ENCODE results near the gene CYB5B.

DNA sequence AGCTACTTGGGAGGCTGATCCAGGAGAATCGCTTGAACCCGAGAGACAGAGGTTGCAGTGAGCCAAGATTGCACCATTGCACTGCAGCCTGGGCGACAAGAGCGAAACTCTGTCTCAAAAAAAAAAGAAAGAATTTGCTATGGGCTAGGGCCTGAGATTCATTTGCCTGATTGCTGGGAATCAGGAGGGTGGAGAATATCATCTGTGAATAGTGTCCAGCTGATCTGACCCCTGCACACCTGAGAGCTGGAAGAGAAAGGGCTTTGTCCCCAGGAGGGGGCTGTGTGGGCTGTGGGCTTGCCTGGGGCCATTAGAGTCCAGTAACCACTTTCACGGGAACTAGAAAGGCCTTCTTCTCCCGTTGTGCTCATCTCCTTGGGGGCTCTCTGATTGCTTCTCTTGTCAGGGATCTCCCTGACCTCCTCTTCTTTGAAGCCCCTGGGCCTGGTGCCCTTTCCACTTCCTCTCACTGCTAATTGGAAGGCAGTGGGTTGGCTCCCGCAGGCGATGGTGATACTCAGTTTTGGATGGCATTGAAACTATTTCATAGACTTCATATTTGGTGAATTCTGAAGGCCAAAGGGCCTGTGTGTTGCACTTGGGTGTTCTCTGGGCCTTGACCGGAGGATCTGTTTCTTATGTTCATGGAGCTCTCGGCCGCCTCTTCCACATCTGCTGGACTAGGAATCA, 75.3 kb downstream of the CYB5B start:
- TF ChIP-seq, protein P1, sequence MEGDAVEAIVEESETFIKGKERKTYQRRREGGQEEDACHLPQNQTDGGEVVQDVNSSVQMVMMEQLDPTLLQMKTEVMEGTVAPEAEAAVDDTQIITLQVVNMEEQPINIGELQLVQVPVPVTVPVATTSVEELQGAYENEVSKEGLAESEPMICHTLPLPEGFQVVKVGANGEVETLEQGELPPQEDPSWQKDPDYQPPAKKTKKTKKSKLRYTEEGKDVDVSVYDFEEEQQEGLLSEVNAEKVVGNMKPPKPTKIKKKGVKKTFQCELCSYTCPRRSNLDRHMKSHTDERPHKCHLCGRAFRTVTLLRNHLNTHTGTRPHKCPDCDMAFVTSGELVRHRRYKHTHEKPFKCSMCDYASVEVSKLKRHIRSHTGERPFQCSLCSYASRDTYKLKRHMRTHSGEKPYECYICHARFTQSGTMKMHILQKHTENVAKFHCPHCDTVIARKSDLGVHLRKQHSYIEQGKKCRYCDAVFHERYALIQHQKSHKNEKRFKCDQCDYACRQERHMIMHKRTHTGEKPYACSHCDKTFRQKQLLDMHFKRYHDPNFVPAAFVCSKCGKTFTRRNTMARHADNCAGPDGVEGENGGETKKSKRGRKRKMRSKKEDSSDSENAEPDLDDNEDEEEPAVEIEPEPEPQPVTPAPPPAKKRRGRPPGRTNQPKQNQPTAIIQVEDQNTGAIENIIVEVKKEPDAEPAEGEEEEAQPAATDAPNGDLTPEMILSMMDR (optimal IDR thresholded peaks at IDR 0.05 in 1 of 3, IDR thresholded peaks at IDR 0.05 in 1 of 3, conservative IDR thresholded peaks at IDR 0.05 in 1 of 3; ENCODE audit: extremely low read depth in 1 of 3, insufficient read depth in 2 of 3, low read length in 3 of 3) = no peak
- TF ChIP-seq EZH2 (IDR thresholded peaks at IDR 0.05; ENCODE audit: low read length) = no peak
